ENCODE results near the gene ADISSP. TPM values are rescaled to one million over a fixed set of nuclear protein-coding genes. Genes with fewer than 3 reads are reported as not detected.

Gene ADISSP
- total and polyA plus RNA-seq, 9 of the 15 experiments (the other 6 are each of a cell fraction or from before 2014, with no cell fraction given), result 1.4 to 70.6 (median 23.4) TPM

- TF ChIP-seq GTF2F1 (IDR thresholded peaks at IDR 0.05; ENCODE audit: low read depth, low read length), result no peak
- TF ChIP-seq ZC3H11A (IDR thresholded peaks at IDR 0.05; ENCODE audit: low read depth, low read length), result no peak
- TF ChIP-seq JUN (IDR thresholded peaks at IDR 0.05; ENCODE audit: borderline replicate concordance, low read depth, low read length), result no peak
- TF ChIP-seq JUN (CRISPR knock-in tag; IDR thresholded peaks at IDR 0.05; ENCODE audit: borderline replicate concordance), result no peak
- TF ChIP-seq FOXO4 (CRISPR knock-in tag; IDR thresholded peaks at IDR 0.05), result no peak
Measured at GRCh38 chr20:3739926-3740451, 27.6 kb downstream of the ADISSP start (continued).

GRCh38 chr20:3739054-3739925, 28.3 kb downstream of the ADISSP start:
- CTCF ChIA-PET (ENCODE audit: low intra/inter-chr PET ratio), result no interaction called here
- no peaks in the 10 kb centered on the region for H4K20me1 ChIP-seq (replicated peaks; ENCODE audit: control insufficient read depth, insufficient read depth, low read length)

More at GRCh38 chr20:3739054-3739925, 28.3 kb downstream of the ADISSP start:
- no peak overlapping the region for H2AFZ ChIP-seq (ENCODE audit: low read depth, low read length)
- in situ Hi-C loops (cut with MboI) (no loop called here), intact Hi-C loops (cut with micrococcal nuclease) (no loop called here)
- H3K4me2 ChIP-seq (ENCODE audit: insufficient read depth, low read length), result no peak overlapping the region
- H3K9ac ChIP-seq (ENCODE audit: insufficient read depth in 1 of 2, low read depth in 2 of 2, low read length in 2 of 2), result peak overlapping the region in 1 of 2 experiments; percentile 84; a peak in 2 of 4 replicates
- no peak for FAIRE-seq
- no peak overlapping the region for H3K27ac ChIP-seq (ENCODE audit: extremely low read depth, low read depth, low read length)
- H3K79me2 ChIP-seq (ENCODE audit: control insufficient read depth, insufficient read depth, low read length), result no peaks in the 10 kb centered on the region
- ATAC-seq, result no peak
- no peak overlapping the region for H3K4me3 ChIP-seq
- H3K9me3 ChIP-seq (replicated peaks; ENCODE audit: control insufficient read depth, insufficient read depth, low read depth, low read length), result no peaks in the 10 kb centered on the region
- H3K4me1 ChIP-seq (replicated peaks in 1 of 2; ENCODE audit: control insufficient read depth in 2 of 2, insufficient read depth in 2 of 2, low read length in 2 of 2), result peaks cover 3 to 20% of the 10 kb centered on the region in 2 experiments; a peak in 3 of 5 replicates
- TF ChIP-seq HDAC3 (IDR thresholded peaks at IDR 0.05; ENCODE audit: borderline replicate concordance, partially characterized antibody) (no peak), MTF1 (CRISPR knock-in tag; IDR thresholded peaks at IDR 0.05; ENCODE audit: borderline replicate concordance) (no peak), KAT7 (CRISPR knock-in tag; IDR thresholded peaks at IDR 0.05; ENCODE audit: borderline replicate concordance) (0 out of 2 replicates have a peak, but pooled peaks have one; percentile 19)
- BruUV-seq (replicated peaks), result no TSS peak
- H3K27me3 ChIP-seq (ENCODE audit: control insufficient read depth in 2 of 2, insufficient read depth in 2 of 2, low read length in 2 of 2), result no peaks in the 10 kb centered on the region
- no peaks in the 10 kb centered on the region for H3K36me3 ChIP-seq (ENCODE audit: control insufficient read depth, insufficient read depth, low read length)
- DNase-seq (ENCODE audit: extremely low read depth in 1 of 4, low spot score in 3 of 4), result no peak
- POLR2A ChIA-PET, result interaction anchor here (0.5 to 0.6 kb wide), 3 partner anchors 15 to 151 kb away, joined by 3 to 4 read pairs (median 3); partner anchors contain the start of gene SIGLEC1
- WGBS (ENCODE audit: insufficient coverage, low coverage, missing lambda C conversion rate), result 64% methylated on average over 13 of the region's 19 CpGs
- H3K9me1 ChIP-seq (ENCODE audit: control insufficient read depth, insufficient read depth, low read length), result no peaks in the 10 kb centered on the region

Data from K562 (cell line).